NCI-H187 (cell line): ENCODE results near the gene DNER.

Experiments
- DNase-seq, 2 experiments: peaks; one replicate each; lab custom pipeline; 2025; lab: John Stamatoyannopoulos, UW

The DNER gene

GRCh38 chr2:229443546-229444268 is 270.6 kb downstream of the DNER start:
- no peak for DNase-seq

GRCh38 chr2:229443141-229443540 is 271.2 kb downstream of the DNER start:
- DNase-seq: no peak

GRCh38 chr2:229438430-229439159 is 275.8 kb downstream of the DNER start:
- no peak for DNase-seq

- no peak for DNase-seq
Observed at GRCh38 chr2:229437467-229437866, 276.9 kb downstream of the DNER start.

- DNase-seq: no peak
Observed at GRCh38 chr2:229434187-229434586, 280.2 kb downstream of the DNER start.

GRCh38 chr2:229433351-229433750 is 281.0 kb downstream of the DNER start:
- DNase-seq: no peak

GRCh38 chr2:229431327-229431954 is 282.9 kb downstream of the DNER start:
- peak in 1 of 2 experiments; percentile 1 for DNase-seq

- no peak for DNase-seq
Observed at GRCh38 chr2:229429589-229429988, 284.8 kb downstream of the DNER start.

GRCh38 chr2:229426464-229426863 is 287.9 kb downstream of the DNER start:
- no peak for DNase-seq

GRCh38 chr2:229425598-229425997 is 288.8 kb downstream of the DNER start:
- no peak for DNase-seq

GRCh38 chr2:229422063-229422462 is 292.3 kb downstream of the DNER start:
- DNase-seq: no peak

- no peak for DNase-seq
Observed at GRCh38 chr2:229419158-229419557, 295.2 kb downstream of the DNER start.

GRCh38 chr2:229417916-229418315 is 296.4 kb downstream of the DNER start:
- peak; percentile 72 to 73 for DNase-seq

- no peak for DNase-seq
Observed at GRCh38 chr2:229417176-229417575, 297.2 kb downstream of the DNER start.

- no peak for DNase-seq
Observed at GRCh38 chr2:229416116-229416694, 298.1 kb downstream of the DNER start.

- DNase-seq: no peak
Observed at GRCh38 chr2:229414631-229415030, 299.7 kb downstream of the DNER start.

GRCh38 chr2:229412686-229413085 is 301.7 kb downstream of the DNER start:
- no peak for DNase-seq

GRCh38 chr2:229410946-229411345 is 303.4 kb downstream of the DNER start:
- DNase-seq: no peak

- no peak for DNase-seq
Observed at GRCh38 chr2:229410264-229410663, 304.1 kb downstream of the DNER start.

- no peak for DNase-seq
Observed at GRCh38 chr2:229409751-229410181, 304.6 kb downstream of the DNER start.

GRCh38 chr2:229408962-229409361 is 305.4 kb downstream of the DNER start:
- no peak for DNase-seq

GRCh38 chr2:229408356-229408755 is 306.0 kb downstream of the DNER start:
- no peak for DNase-seq

- peak in 1 of 2 experiments; percentile 26 for DNase-seq
Observed at GRCh38 chr2:229407170-229407569, 307.2 kb downstream of the DNER start.
